Hepatocyte (in vitro differentiated cells): ENCODE measurements around the gene CPM.

Experiments
- EZH2 ChIP-seq: fragments of 200-600 bp; sonication (generic); IDR thresholded peaks from 2 replicates; pipeline ENCODE4 v1.6.1; 2016; ENCODE audit warnings: antibody characterized with exemption, mild to moderate bottlenecking, borderline replicate concordance
- EZH2phosphoT487 ChIP-seq: fragments of 200-600 bp; sonication (generic); IDR thresholded peaks from one replicate; pipeline ENCODE4 v1.6.1; 2018; ENCODE audit warnings: antibody characterized with exemption, mild to moderate bottlenecking, low read depth, moderate library complexity; ENCODE audit not compliant: unreplicated experiment, severe bottlenecking
- TF ChIP-seq, protein P1 (sequence below): fragments of 200-600 bp; sonication (generic); IDR thresholded peaks from 2 replicates; pipeline ENCODE4 v1.5.1; 2016; ENCODE audit warnings: antibody characterized with exemption, mild to moderate bottlenecking; ENCODE audit not compliant: poor library complexity

DNA sequence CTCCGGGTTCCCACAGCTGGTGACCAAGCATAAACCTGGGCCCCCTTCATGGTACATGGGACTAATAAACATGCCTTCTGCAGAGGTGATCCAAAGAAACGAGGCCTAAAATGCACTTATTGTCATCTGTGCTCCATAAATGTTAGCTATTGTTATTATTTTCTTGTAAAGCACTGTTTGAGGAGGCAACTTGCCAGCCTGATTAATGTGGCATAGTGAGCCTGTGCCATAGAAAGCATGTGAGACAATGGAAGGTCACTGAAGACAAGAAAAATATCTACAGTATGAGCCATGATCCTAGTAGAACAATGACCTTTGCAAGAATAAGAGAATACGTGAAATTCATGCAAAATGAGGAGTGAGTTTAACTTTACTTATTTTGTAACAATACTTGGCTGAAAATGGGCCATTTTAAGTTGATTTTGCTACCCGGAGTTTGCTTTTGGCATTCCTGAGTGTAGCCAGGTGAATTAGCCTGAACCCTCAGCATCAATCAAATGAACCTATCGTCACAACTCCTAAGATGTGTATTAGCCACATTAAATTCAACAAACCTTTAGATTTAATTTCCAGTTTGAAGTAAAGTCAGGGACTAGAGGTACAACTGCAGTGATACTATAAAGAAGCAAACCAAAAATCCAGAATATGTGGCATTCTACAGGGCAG is 52.2 kb downstream of the CPM start:
- TF ChIP-seq, protein P1, sequence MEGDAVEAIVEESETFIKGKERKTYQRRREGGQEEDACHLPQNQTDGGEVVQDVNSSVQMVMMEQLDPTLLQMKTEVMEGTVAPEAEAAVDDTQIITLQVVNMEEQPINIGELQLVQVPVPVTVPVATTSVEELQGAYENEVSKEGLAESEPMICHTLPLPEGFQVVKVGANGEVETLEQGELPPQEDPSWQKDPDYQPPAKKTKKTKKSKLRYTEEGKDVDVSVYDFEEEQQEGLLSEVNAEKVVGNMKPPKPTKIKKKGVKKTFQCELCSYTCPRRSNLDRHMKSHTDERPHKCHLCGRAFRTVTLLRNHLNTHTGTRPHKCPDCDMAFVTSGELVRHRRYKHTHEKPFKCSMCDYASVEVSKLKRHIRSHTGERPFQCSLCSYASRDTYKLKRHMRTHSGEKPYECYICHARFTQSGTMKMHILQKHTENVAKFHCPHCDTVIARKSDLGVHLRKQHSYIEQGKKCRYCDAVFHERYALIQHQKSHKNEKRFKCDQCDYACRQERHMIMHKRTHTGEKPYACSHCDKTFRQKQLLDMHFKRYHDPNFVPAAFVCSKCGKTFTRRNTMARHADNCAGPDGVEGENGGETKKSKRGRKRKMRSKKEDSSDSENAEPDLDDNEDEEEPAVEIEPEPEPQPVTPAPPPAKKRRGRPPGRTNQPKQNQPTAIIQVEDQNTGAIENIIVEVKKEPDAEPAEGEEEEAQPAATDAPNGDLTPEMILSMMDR: no peak
- TF ChIP-seq EZH2phosphoT487: no peak
- no peak for TF ChIP-seq EZH2
